Ishikawa (cell line): Measurements from ENCODE around the gene MGME1.

Experiments used
- CEBPB ChIP-seq: IDR thresholded peaks from 2 replicates; pipeline ENCODE4 v1.6.1; 2012
- CREB1 ChIP-seq: IDR thresholded peaks from 2 replicates; pipeline ENCODE4 v1.6.1; 2012; ENCODE audit warnings: low read depth
- EGR1 ChIP-seq: IDR thresholded peaks from 2 replicates; pipeline ENCODE4 v1.6.1; 2012
- EP300 ChIP-seq: IDR thresholded peaks from 2 replicates; pipeline ENCODE4 v1.6.1; 2012; ENCODE audit warnings: borderline replicate concordance
- FOXM1 ChIP-seq: IDR thresholded peaks from 2 replicates; pipeline ENCODE4 v1.6.1; 2012; ENCODE audit warnings: low read depth, borderline replicate concordance
- NFIC ChIP-seq: IDR thresholded peaks from 2 replicates; pipeline ENCODE4 v1.6.1; 2012
- RAD21 ChIP-seq: IDR thresholded peaks from 2 replicates; pipeline ENCODE4 v1.6.1; 2012; ENCODE audit warnings: low read depth
- REST ChIP-seq: IDR thresholded peaks from 2 replicates; pipeline ENCODE4 v1.6.1; 2012; ENCODE audit warnings: low read depth, mild to moderate bottlenecking
- TAF1 ChIP-seq: IDR thresholded peaks from 2 replicates; pipeline ENCODE4 v1.6.1; 2012; ENCODE audit warnings: low read depth, mild to moderate bottlenecking
- TCF12 ChIP-seq: IDR thresholded peaks from 2 replicates; pipeline ENCODE4 v1.6.1; 2012; ENCODE audit warnings: low read depth
- TEAD4 ChIP-seq: IDR thresholded peaks from 2 replicates; pipeline ENCODE4 v1.6.1; 2012
- YY1 ChIP-seq: IDR thresholded peaks from 2 replicates; pipeline ENCODE4 v1.6.1; 2012; ENCODE audit warnings: low read depth
- ZBTB7A ChIP-seq: IDR thresholded peaks from 2 replicates; pipeline ENCODE4 v1.6.1; 2012; ENCODE audit warnings: low read depth
- TF ChIP-seq, protein P1 (sequence below): IDR thresholded peaks from 2 replicates; pipeline ENCODE4 v1.6.1; 2012
- TF ChIP-seq, protein P2 (sequence below): IDR thresholded peaks from 2 replicates; pipeline ENCODE4 v1.6.1; 2012

Gene MGME1

DNA sequence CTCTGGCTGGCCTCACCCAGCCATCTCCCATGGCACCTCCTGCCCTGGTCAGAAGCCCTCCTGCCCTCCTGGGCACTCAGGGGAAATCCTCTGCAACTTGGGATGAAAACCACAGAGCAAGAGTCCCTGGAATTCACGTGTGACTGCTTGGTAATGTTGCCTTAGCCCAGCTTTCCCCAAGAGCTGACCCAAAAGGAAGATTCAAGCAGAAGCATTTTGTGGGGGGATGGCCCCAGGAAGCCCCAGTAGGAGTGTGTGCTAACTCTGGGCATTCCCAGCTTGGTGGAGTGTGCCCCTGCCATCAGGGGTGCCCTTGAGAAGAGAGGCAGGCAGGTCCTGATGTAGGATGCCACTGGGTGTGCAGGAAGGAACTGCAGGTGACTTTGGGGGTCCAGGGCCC lies 35.7 kb upstream of the MGME1 start:
- TF ChIP-seq EGR1 (no peak), TEAD4 (no peak), NFIC (no peak), YY1 (no peak), FOXM1 (no peak), EP300 (no peak)
- TF ChIP-seq, protein P1, sequence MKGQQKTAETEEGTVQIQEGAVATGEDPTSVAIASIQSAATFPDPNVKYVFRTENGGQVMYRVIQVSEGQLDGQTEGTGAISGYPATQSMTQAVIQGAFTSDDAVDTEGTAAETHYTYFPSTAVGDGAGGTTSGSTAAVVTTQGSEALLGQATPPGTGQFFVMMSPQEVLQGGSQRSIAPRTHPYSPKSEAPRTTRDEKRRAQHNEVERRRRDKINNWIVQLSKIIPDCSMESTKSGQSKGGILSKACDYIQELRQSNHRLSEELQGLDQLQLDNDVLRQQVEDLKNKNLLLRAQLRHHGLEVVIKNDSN = no peak

DNA sequence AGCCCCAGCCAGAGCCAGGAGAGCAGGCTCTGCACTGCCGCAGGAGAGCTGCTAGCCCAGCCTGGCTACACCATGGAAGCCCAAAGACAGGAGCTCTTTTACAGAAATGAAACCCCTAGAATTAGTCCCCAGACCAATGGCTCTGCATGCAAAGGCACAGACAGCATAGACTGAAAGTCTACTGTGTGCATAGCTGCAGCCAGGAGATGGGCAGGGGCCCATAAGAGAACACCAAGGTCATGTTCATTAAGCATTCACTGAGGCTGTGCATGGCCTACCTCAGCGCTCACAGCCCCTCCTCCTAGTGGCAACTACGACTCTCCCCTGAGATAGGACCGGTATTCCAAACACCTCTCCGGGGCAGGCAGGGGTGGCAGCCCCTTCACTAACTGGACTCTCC lies 35.1 kb upstream of the MGME1 start:
- TF ChIP-seq EGR1 = no peak
- TF ChIP-seq, protein P1 = no peak
- no peak for TF ChIP-seq TAF1
- TF ChIP-seq NFIC = no peak
- TF ChIP-seq EP300 = no peak
- TF ChIP-seq RAD21 = no peak
- no peak for TF ChIP-seq CEBPB
- no peak for TF ChIP-seq FOXM1
- TF ChIP-seq CREB1 = no peak
- no peak for TF ChIP-seq ZBTB7A
- no peak for TF ChIP-seq TCF12
- no peak for TF ChIP-seq TEAD4
- TF ChIP-seq YY1 = no peak

GRCh38 chr20:17934141-17934862 lies 34.5 kb upstream of the MGME1 start:
- TF ChIP-seq EGR1 (no peak), EP300 (no peak), TEAD4 (no peak), REST (no peak), FOXM1 (no peak), RAD21 (no peak), TAF1 (no peak), CEBPB (no peak), TCF12 (no peak), NFIC (no peak), YY1 (no peak), CREB1 (no peak)
- TF ChIP-seq, protein P2, sequence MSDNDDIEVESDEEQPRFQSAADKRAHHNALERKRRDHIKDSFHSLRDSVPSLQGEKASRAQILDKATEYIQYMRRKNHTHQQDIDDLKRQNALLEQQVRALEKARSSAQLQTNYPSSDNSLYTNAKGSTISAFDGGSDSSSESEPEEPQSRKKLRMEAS = no peak
- TF ChIP-seq, protein P1 = no peak

DNA sequence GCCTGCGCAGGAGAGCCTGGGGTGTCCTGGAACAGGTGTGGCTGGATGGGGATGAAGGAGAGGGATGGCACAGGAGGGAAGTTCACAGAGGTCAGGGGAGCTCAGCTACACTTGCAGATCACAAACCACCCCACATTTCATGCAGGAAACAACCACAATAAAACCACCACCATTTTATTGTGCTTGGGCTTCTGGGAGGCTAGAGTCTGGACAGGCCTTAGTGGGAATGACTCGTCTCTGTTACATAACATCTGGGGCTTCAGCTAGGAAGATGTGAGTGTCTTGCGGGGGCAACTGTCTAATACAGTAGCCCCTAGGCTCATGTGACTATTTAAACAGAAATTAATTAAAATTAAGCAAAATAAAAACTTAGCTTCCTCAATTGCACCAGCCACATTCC lies 33.6 kb upstream of the MGME1 start:
- TF ChIP-seq RAD21 (no peak), CEBPB (no peak), ZBTB7A (no peak), EP300 (no peak), TCF12 (no peak), CREB1 (no peak), YY1 (no peak), EGR1 (no peak), FOXM1 (no peak), TEAD4 (no peak), REST (no peak), NFIC (no peak), TAF1 (no peak)
- TF ChIP-seq, protein P2 = no peak
- TF ChIP-seq, protein P1 = no peak

DNA sequence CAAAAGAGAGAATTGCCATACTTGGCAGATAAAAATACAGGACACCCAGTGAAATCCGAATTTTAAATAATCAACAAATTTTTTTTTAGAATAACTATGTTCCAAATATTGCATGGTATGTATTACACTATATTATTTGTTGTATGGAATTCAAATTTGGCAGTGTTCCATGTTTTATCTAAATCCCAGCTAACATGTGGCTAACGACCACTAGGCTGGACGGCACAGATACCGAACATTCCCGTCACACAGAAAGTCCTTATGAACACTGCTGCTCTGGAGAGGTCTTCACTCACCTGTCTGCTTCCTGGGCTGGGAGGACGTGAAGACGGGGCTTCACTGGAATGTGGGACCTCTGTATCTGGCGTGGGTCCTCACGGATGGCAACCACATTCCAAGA lies 33.1 kb upstream of the MGME1 start:
- TF ChIP-seq NFIC = no peak
- no peak for TF ChIP-seq YY1
- no peak for TF ChIP-seq CREB1
- TF ChIP-seq REST = no peak
- TF ChIP-seq, protein P1 = no peak
- no peak for TF ChIP-seq ZBTB7A
- no peak for TF ChIP-seq EP300
- no peak for TF ChIP-seq EGR1
